Measurements from ENCODE around the gene PTPRE. TPM values are rescaled to one million over a fixed set of nuclear protein-coding genes. Genes with fewer than 3 reads are reported as not detected.

Gene PTPRE
- total and polyA plus RNA-seq, 8 donors: 6.8 to 88.7 (median 9.3) TPM

DNA sequence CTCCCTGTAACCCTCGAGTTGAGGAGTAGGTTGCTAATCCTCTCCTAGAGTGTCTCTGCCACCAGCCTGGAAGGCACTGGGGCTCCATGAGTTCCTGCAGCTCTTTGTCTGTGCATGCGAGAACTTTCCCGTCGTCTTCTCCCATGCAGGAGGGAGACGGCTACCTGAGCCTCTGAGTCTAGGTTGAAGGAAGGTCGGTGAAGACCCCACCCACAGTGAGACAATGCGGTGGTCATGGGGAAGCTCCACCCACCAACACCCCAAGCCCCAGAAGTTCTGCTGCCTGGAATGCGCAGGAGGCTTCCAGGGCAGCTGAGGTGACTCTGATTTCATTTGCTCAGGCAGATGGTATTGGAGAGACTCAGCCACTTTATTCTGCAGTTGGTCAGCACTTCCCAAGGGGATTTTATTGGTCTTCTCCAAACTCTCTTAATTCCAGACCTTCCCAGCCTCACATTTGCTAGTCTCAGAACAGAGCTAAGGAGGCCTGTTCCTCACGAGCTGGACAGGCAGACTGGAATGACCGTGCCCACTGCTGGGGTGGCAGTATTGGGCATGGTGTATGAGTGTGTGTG is 36.5 kb downstream of the PTPRE start:
- TF ChIP-seq, protein P1, sequence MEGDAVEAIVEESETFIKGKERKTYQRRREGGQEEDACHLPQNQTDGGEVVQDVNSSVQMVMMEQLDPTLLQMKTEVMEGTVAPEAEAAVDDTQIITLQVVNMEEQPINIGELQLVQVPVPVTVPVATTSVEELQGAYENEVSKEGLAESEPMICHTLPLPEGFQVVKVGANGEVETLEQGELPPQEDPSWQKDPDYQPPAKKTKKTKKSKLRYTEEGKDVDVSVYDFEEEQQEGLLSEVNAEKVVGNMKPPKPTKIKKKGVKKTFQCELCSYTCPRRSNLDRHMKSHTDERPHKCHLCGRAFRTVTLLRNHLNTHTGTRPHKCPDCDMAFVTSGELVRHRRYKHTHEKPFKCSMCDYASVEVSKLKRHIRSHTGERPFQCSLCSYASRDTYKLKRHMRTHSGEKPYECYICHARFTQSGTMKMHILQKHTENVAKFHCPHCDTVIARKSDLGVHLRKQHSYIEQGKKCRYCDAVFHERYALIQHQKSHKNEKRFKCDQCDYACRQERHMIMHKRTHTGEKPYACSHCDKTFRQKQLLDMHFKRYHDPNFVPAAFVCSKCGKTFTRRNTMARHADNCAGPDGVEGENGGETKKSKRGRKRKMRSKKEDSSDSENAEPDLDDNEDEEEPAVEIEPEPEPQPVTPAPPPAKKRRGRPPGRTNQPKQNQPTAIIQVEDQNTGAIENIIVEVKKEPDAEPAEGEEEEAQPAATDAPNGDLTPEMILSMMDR (IDR thresholded peaks at IDR 0.05): no peak
- no peak for ATAC-seq

DNA sequence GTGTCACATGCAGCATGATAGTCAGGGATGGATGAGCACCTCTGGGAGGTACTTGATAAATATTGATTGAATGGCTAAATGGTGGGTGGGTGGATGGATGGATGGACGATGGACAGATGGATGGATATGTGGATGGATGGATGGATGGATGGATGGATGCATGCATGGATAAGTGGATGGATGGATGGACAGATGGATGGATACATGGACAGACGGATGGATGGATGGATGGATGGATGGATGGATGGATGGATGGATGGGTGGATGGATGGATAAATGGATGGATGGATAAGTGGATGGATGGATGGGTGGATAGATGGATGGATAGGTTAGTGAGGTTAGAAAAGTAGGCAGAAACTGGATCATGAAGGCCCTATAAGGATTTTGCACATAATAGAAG is 37.4 kb downstream of the PTPRE start:
- DNase-seq (no peak), ATAC-seq (no peak)
- Histone ChIP-seq H3K27me3 (no peaks in the 10 kb centered on the region), H3K36me3 (no peaks in the 10 kb centered on the region), H3K4me3 (no peak overlapping the region), H3K9me3 (no peaks in the 10 kb centered on the region), H3K4me1 (peaks cover 0 to 26% of the 10 kb centered on the region in 2 donors), H3K27ac (no peak overlapping the region)
- TF ChIP-seq, protein P1 (IDR thresholded peaks at IDR 0.05): no peak
- intact Hi-C loops (cut with DNase I): no loop called here

More for the DNA sequence above, 36.5 kb downstream of the PTPRE start:
- no peaks in the 10 kb centered on the region for H3K9me3 ChIP-seq
- no peaks in the 10 kb centered on the region for H3K36me3 ChIP-seq
- H3K4me3 ChIP-seq: no peak overlapping the region
- intact Hi-C loops (cut with DNase I): no loop called here
- no peak overlapping the region for H3K27ac ChIP-seq
- peak in 1 of 4 donors; percentile 20 for DNase-seq
- no peaks in the 10 kb centered on the region for H3K27me3 ChIP-seq
- H3K4me1 ChIP-seq: peaks cover 0 to 26% of the 10 kb centered on the region in 2 donors

DNA sequence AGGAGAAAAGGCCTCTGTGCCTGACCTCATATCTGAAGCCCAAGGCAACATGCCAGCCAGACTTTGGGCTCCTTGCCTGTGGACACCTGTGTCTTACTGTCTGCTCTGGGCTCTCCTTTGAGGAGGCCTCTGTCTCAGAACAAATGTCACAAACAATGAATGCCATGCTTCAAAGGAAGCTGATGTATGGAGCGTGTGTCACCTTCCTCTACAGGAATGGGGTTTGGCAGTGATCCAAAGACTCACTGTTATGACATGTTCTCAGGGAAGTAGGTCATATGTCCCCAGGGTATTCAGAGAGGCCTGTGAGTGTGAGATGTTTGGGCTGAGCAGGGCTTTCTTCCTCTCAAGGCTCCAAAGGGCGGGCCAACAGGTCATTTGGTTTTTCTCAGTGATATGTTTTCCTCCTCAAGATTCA is 38.4 kb downstream of the PTPRE start:
- no peak overlapping the region for H3K4me3 ChIP-seq
- peak overlapping the region in 1 of 2 donors; percentile 57 for H3K27ac ChIP-seq
- peak in 1 of 4 donors; percentile 53 for DNase-seq
- intact Hi-C loops (cut with DNase I): no loop called here
- TF ChIP-seq, protein P1 (IDR thresholded peaks at IDR 0.05): no peak
- peak; percentile 61 for ATAC-seq
- H3K4me1 ChIP-seq: peaks cover 0 to 26% of the 10 kb centered on the region in 2 donors
- no peaks in the 10 kb centered on the region for H3K9me3 ChIP-seq
- H3K36me3 ChIP-seq: no peaks in the 10 kb centered on the region
- H3K27me3 ChIP-seq: no peaks in the 10 kb centered on the region

DNA sequence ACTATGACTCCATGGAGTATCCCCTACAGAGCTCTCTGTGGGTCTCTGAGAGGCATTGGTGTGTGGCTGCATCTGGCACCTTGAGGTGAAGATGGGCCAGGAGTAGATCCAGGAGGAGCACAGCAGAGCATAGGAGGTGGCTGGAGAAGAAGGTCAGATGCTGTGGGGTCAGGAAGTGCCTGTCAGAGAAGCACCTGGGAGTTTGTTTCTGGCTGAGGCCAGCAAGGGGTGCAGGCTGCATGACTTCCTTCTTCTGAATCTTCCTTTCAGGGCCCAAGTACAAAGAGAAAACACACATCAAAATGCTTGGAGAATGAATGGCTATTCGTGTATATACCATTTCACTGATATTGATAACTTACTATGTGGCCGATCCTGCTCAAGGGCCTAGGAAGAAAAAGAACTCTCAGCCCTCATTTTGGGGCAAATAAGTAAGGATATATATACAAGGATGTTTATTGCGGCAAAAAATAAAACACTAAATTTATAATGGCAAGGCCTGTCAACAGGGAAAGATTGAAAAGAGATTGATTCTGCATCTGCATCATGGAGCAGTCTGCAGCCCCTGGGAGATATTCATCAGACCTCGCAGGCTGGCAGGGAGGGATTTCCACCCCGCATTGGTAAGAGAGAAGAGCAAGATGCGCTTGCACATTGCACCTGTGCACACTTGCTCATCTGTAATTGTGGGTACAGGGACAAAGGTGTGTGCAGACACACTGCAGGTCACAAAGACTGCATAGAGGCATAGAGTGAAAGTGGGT is 39.2 kb downstream of the PTPRE start:
- ATAC-seq (no peak), DNase-seq (no peak)
- H3K27ac ChIP-seq: peak overlapping the region in 1 of 2 donors; percentile 57
- peaks cover 0 to 26% of the 10 kb centered on the region in 2 donors for H3K4me1 ChIP-seq
- intact Hi-C loops (cut with DNase I): no loop called here
- TF ChIP-seq, protein P1 (IDR thresholded peaks at IDR 0.05): no peak
- no peaks in the 10 kb centered on the region for H3K36me3 ChIP-seq
- H3K27me3 ChIP-seq: no peaks in the 10 kb centered on the region
- H3K4me3 ChIP-seq: no peak overlapping the region
- no peaks in the 10 kb centered on the region for H3K9me3 ChIP-seq

DNA sequence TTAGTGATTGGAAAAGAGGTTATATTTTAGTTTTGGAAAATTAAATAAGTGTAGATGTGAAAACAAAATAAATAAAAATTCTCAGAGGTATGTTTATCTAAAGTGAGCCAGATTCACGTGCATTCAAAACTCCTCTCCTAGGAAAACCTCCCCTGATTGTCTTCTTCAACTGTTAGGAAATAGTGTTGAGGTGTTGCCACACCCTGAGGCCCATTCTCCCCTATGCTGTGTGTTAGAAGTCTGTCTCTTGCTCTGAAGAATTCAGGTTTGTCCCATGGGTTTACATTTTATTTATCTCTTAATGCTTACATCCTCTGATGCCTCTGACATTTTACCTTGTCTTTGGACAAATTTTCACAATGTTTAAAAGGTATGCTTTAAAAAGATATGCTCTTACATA is 40.3 kb downstream of the PTPRE start:
- Histone ChIP-seq H3K27ac (no peak overlapping the region), H3K4me3 (no peak overlapping the region), H3K27me3 (no peaks in the 10 kb centered on the region), H3K4me1 (peaks cover 0 to 29% of the 10 kb centered on the region in 2 donors), H3K9me3 (no peaks in the 10 kb centered on the region), H3K36me3 (no peaks in the 10 kb centered on the region)
- intact Hi-C loops (cut with DNase I): no loop called here
- TF ChIP-seq, protein P1 (IDR thresholded peaks at IDR 0.05): no peak
- ATAC-seq (peak; percentile 15), DNase-seq (no peak)
